GM12872 (cell line): Measurements from ENCODE around the gene ADAMTS6.

Experiments used
- TF ChIP-seq, protein P1 (sequence below): IDR thresholded peaks from 3 replicates; pipeline ENCODE4 v1.5.1; 2011; ENCODE audit warnings: low read depth, mild to moderate bottlenecking, low read length, moderate library complexity; ENCODE audit not compliant: insufficient read depth

Gene ADAMTS6

DNA sequence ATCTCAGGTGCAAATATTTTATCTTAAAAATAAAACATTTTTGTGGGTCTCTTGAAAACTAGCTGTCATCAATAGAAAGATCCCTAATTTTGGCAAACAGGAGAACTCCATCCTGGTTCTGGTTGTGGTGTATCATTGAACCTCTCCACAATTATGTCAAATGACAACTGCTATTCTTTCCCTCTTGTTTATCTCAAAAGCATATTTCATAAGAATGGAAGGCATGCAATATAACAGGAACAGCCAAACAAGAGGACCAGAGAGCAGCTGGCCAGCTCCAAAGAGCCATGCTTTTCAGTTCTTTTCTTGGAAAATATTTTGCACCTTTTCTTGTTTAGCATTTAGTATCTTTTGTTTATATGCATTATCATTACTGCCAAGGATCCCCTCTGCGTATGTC, 125.4 kb downstream of the ADAMTS6 start:
- TF ChIP-seq, protein P1, sequence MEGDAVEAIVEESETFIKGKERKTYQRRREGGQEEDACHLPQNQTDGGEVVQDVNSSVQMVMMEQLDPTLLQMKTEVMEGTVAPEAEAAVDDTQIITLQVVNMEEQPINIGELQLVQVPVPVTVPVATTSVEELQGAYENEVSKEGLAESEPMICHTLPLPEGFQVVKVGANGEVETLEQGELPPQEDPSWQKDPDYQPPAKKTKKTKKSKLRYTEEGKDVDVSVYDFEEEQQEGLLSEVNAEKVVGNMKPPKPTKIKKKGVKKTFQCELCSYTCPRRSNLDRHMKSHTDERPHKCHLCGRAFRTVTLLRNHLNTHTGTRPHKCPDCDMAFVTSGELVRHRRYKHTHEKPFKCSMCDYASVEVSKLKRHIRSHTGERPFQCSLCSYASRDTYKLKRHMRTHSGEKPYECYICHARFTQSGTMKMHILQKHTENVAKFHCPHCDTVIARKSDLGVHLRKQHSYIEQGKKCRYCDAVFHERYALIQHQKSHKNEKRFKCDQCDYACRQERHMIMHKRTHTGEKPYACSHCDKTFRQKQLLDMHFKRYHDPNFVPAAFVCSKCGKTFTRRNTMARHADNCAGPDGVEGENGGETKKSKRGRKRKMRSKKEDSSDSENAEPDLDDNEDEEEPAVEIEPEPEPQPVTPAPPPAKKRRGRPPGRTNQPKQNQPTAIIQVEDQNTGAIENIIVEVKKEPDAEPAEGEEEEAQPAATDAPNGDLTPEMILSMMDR, result no peak

DNA sequence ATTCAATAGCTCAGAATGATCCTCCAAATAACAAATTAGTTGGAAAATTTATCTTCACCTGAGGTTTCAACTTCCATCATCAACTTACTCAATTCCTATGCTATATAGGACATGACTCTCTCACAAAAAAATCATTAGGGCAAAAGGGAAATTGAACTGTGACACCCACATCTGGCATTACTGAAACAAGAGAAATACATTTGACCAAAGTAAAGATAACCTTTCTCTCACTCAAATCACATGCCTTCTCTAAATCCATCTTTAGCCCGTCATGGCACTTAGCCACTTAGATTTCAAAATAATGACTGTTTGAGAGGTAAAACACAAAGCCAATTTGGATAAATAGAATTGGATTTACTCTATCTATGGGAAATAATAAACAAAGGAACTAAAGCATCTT, 126.4 kb downstream of the ADAMTS6 start:
- TF ChIP-seq, protein P1, result no peak

DNA sequence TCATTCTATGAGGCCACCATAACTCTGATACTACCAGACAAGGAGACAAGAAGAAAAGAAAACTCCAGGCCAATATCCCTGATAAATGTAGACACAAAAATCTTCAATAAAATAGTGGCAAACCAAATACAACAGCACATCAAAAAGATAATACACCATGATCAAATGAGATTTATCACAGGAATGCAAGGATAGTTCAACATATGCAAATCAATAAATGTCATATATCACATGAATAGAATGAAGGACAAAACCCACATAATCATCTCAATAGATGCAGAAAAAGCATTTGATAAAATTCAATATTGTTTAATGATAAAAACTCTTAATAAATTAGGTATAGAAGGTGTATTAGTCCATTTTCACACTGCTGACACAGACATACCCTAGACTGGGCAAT, 139.9 kb downstream of the ADAMTS6 start:
- TF ChIP-seq, protein P1, result no peak

DNA sequence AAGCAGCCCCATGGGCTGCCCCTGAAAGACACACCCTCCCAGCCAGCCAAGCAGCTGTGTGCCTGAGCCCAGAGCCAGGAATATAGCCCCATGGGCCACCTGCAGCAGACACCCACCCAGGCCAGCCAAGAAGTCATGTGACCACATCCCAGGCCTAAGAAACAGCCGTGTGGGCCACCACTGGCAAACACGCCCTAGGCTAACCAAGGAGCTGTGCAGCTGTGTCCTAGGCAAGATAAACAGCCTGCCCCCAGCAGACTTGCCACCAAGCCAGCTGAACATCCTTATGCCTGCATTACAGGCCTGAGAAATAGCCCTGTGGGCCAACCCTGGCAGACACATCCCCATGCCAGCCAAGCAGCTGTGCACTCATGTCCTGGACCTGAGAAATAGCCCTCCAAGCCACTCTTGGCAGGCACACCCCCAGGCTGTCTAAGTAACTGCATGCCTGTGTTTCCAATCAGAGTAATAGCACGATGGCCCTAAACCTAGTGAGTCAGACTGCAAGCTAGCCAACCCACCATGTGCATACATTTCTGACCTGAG, 143.0 kb downstream of the ADAMTS6 start:
- TF ChIP-seq, protein P1, result no peak

DNA sequence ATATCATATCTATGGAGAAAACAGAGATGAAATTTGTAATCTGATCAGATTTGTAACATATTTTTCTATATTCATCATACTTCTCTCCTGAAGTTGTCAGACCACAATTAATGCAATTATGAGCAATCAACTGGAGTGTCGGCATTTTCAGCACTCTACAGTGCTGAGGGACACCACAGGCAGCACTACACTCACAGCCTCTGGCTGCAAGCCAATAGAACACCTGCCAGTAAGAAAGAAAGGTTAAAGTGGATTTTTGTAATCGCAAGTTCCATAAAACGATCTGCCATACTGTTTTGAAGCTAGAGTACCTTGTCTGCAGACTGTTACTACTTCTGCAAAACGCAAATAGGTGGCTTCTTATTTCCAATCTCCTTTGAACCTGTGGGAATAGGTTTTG, 147.6 kb downstream of the ADAMTS6 start:
- TF ChIP-seq, protein P1, result no peak

DNA sequence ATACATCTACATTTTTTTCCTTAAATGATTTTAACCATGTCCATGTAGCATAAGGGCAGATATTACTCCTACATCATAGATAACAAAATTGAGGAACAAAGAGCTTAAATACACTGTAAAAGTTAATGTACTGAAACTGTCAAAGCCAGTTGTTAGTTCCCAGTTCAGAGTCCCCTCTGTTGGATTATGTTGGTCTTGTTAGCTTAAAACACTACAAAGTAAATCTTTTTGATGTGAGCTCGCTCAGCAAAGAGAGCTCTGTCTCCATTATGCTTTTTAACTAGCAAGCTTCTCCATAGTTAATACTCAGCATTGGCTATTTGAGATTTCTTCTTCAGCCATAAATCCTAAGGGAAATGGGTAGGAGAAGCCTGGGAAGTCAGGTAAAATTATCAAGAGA, 149.1 kb downstream of the ADAMTS6 start:
- TF ChIP-seq, protein P1, result no peak

DNA sequence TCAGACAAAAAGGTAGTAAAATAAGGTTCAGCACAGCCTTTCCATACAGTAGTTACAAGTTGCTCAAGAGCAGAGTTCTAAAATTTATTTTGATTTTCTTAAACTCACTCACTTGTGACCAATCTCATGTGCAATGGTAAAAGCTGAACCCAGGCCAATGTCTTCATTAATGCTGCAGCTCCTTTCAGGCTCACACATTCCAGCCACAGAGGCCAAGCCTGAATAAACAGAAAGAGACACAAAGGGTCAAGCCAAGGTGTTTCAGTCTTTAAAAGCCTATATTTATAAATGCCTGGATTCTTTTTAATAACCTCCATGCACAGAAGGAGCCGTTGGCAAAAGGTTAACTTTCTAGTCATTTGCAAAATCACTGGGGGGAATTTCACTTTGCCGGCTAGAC, 152.5 kb downstream of the ADAMTS6 start:
- TF ChIP-seq, protein P1, result no peak
